Bronchial epithelial cell (primary cell): Measurements from ENCODE around the gene IP6K3. TPM values are rescaled to one million over a fixed set of nuclear protein-coding genes. Genes with fewer than 3 reads are reported as not detected.

Experiments
- DNase-seq: peaks from one replicate; pipeline ENCODE4 v3.0.0-alpha.2; 2010; ENCODE audit warnings: low read depth
- FAIRE-seq: peaks from 2 replicates; lab custom pipeline; 2011; peaks lifted over from hg19 to GRCh38; lab: Jason Lieb, UNC
- H3K27me3 ChIP-seq: 2 replicates; pipeline ENCODE4 v1.5.1; 2011; ENCODE audit warnings: low read length; ENCODE audit not compliant: control insufficient read depth, insufficient read depth
- H3K36me3 ChIP-seq: 2 replicates; pipeline ENCODE4 v1.5.1; 2011; ENCODE audit warnings: low read length; ENCODE audit not compliant: control insufficient read depth, insufficient read depth
- H3K4me3 ChIP-seq: 2 replicates; pipeline ENCODE4 v1.5.1; 2011; ENCODE audit warnings: mild to moderate bottlenecking, low read depth, low read length, control low read depth
- total RNA-seq: library from RNA; depleted of rRNA; stranded (reverse); fragments of >200 nt; gene quantifications from 2 replicates; pipeline ENCODE4 v1.2.1, GENCODE V29; 2014
- TF ChIP-seq, protein P1 (sequence below): IDR thresholded peaks from 2 replicates; pipeline ENCODE4 v1.5.1; 2011; ENCODE audit warnings: mild to moderate bottlenecking, moderate library complexity, low read length, control low read depth, inconsistent platforms; ENCODE audit not compliant: insufficient read depth, severe bottlenecking

The IP6K3 gene
- total RNA-seq, 1 donor from 2014 or later = under 0.01 TPM

DNA sequence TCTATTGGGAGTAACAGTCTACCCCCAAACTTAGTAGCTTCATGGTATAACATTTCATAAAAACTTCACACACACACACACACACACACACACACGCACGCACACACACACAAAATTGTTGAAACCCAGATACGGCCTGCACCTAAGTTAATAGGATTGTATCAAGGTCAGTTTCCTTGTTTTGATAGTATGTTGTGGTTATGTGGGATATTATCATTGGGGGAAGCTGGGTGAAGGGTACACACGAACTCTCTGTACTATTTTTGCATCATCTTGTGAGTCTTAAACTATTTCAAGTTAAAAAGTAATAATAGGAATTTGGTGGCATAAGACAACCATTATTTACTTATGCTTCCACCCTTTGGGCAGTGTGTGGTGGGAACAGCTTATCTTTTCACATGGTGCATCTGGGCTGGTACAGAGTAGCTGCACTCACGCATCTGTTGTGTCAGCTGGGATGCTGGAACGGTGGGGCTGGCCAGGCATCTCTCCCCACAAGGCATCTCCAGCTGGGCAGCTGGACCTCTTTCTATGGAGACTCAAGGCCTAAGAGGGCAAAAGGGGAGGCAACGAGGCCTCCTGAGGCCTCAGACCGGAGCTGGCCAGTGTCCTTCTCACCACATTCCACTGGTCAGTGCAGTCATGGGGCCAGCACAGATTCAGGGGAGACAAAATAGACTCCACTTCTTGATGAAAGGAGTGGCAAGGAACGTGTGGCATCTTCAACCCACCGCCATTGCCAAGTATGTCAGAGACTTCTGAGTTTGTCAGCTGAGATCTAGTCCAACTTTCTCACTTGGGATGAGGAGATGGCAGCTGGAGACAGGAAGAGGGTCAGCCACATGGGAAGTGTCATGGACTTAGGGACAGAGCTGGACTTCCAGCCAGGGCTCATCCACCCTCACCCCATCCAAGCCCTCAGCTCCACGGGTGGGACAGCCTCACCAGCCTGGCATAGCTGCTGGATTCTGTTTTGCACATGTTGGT lies 20.5 kb upstream of the IP6K3 start:
- DNase-seq (no peak), FAIRE-seq (peak; percentile 70)
- Histone ChIP-seq H3K36me3 (no peaks in the 10 kb centered on the region), H3K27me3 (no peaks in the 10 kb centered on the region), H3K4me3 (no peak overlapping the region)
- TF ChIP-seq, protein P1, sequence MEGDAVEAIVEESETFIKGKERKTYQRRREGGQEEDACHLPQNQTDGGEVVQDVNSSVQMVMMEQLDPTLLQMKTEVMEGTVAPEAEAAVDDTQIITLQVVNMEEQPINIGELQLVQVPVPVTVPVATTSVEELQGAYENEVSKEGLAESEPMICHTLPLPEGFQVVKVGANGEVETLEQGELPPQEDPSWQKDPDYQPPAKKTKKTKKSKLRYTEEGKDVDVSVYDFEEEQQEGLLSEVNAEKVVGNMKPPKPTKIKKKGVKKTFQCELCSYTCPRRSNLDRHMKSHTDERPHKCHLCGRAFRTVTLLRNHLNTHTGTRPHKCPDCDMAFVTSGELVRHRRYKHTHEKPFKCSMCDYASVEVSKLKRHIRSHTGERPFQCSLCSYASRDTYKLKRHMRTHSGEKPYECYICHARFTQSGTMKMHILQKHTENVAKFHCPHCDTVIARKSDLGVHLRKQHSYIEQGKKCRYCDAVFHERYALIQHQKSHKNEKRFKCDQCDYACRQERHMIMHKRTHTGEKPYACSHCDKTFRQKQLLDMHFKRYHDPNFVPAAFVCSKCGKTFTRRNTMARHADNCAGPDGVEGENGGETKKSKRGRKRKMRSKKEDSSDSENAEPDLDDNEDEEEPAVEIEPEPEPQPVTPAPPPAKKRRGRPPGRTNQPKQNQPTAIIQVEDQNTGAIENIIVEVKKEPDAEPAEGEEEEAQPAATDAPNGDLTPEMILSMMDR = no peak

DNA sequence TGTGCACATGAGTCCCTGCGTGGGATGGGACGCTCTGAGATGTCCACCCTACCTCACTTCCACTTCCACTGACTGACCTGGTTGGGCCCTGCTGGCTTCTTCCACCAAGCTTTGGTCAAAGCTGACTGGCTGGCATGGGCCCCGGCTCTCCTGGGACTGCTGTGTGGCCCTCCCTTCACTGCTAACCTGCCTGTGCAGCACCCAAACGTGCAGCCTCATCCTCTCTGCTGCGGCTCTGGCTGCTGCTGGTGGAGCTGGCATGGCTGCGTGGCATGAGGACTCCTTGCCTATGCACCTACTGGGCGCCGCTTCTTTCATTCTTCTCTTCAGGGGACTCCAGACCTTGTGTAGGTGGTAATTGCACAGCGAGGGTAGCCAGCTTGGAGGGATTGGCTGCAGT lies 18.7 kb upstream of the IP6K3 start:
- TF ChIP-seq, protein P1 = no peak
- FAIRE-seq (no peak), DNase-seq (no peak)
- Histone ChIP-seq H3K36me3 (no peaks in the 10 kb centered on the region), H3K27me3 (no peaks in the 10 kb centered on the region), H3K4me3 (no peak overlapping the region)

DNA sequence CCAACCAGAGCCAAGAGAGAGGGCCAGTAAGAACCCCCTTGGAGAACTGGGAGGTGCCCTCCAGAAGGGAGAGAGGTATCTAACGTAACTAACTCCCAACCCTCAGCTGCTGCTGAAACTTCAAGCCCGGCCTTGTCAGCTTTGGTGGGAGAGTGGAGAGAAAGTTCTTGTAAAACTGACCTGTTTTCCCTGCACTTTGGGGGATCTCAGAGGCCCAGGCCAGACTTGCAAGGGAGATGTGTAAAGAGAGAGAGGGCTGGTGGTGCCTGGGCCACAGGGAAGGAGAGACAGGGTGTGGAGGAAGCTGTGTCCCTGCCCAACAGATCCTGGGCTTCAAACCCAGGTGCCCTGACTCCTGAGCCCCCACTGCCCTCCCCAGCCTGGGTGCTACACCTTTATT lies 17.3 kb upstream of the IP6K3 start:
- H3K4me3 ChIP-seq = no peak overlapping the region
- TF ChIP-seq, protein P1 = no peak
- FAIRE-seq = no peak
- no peak for DNase-seq
- H3K36me3 ChIP-seq = no peaks in the 10 kb centered on the region
- H3K27me3 ChIP-seq = no peaks in the 10 kb centered on the region

DNA sequence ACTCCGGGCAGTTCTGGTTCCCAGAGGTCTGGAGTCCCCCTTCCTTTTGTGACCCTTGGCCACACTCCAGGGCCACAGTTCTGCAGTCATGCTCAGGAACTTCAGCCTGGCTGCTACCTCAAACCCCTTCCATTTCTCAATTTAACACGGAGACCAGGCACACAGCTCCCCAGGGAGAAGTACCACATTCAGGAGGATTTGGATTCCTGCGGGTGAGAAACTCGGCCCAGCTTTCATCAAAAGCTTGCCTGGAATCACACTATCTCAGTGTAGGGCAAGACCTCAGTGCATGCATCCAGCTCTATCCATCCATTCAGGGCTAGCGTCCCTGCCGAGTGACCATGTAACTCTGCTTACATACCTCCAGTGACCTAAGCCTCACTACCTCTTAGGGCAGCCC lies 16.8 kb upstream of the IP6K3 start:
- no peaks in the 10 kb centered on the region for H3K36me3 ChIP-seq
- peak; percentile 90 for FAIRE-seq

DNA sequence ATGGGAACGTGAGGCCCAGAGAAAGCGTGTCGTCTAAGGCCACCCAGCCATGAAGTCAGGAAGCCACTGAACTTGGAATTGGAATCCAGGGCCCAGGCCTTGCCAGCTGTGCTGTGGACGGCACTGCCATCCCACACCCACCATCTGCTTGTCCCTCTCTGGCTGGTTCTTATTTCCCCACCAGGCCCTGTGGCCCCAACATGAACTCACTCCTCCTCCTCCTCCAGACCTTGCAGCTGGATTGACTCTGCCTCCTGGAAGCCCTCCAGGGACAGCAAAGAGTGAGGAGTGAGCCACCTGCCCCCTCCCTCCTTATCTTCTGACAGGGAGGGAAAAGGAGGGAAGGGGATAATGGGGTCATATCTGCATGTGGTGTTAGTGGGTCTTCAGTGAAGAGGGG lies 16.0 kb upstream of the IP6K3 start:
- H3K27me3 ChIP-seq = no peaks in the 10 kb centered on the region
- FAIRE-seq (no peak), DNase-seq (no peak)
- TF ChIP-seq, protein P1 = no peak
- no peaks in the 10 kb centered on the region for H3K36me3 ChIP-seq
- no peak overlapping the region for H3K4me3 ChIP-seq

More for the DNA sequence above, 16.8 kb upstream of the IP6K3 start:
- no peak for DNase-seq
- no peak overlapping the region for H3K4me3 ChIP-seq
- H3K27me3 ChIP-seq = no peaks in the 10 kb centered on the region
- TF ChIP-seq, protein P1 = no peak
